K562 (cell line): ENCODE results near the gene RRM2. TPM values are rescaled to one million over a fixed set of nuclear protein-coding genes. Genes with fewer than 3 reads are reported as not detected.

Source experiments
- ATAC-seq: fragments of 200-7000 bp; cut with Tn5 transposase; 3 replicates; pipeline ENCODE4 v1.9.1; 2020; ENCODE audit warnings: moderate library complexity
- BruUV-seq: library from RNA; stranded (reverse); fragments of 400-500 nt; replicated peaks from 2 replicates; lab custom pipeline; 2021; lab: Mats Ljungman, UMichigan
- CTCF ChIA-PET: fragments of 300-600 bp; formaldehyde crosslinking; extraction: SDS; loops from one replicate; lab custom pipeline; 2021; ENCODE audit warnings: low intra/inter-chr PET ratio; lab: Yijun Ruan, JAX
- POLR2A ChIA-PET: fragments of 300-600, 350-650 bp; sonication (Branson Sonifier 250); formaldehyde crosslinking; extraction: SDS; loops from one replicate; lab custom pipeline; 2021; ENCODE audit warnings: antibody characterized with exemption, inconsistent platforms; lab: Yijun Ruan, JAX
- DNase-seq, 4 experiments: peaks; one replicate each; pipeline versions ENCODE4 v3.0.0 to v3.0.0-alpha.2; 2011 to 2018; ENCODE audit warnings: low spot score in 3 of 4, mixed read lengths in 3 of 4; ENCODE audit errors: extremely low read depth in 1 of 4
- FAIRE-seq: peaks from 2 replicates; lab custom pipeline; 2011; peaks lifted over from hg19 to GRCh38; lab: Jason Lieb, UNC
- H2AFZ ChIP-seq: 2 replicates; pipeline ENCODE4 v1.6.0; 2011; ENCODE audit warnings: low read depth, low read length, control low read depth, inconsistent platforms
- H3K27ac ChIP-seq: fragments of 200-600 bp; 3 replicates; pipeline ENCODE4 v1.8.0; 2011; ENCODE audit warnings: low read depth, mild to moderate bottlenecking, control low read depth, inconsistent platforms, low read length, moderate library complexity, mixed read lengths; ENCODE audit errors: extremely low read depth
- H3K27me3 ChIP-seq, 2 experiments: fragments of 300-600 bp in 1 of 2; 2 replicates in 1 of 2; 3 replicates in 1 of 2; pipeline versions ENCODE4 v1.6.0 to v1.8.0; 2011; ENCODE audit warnings: inconsistent platforms in 2 of 2, low read length in 2 of 2, mild to moderate bottlenecking in 1 of 2, mixed read lengths in 1 of 2, moderate library complexity in 1 of 2; ENCODE audit not compliant: control insufficient read depth in 2 of 2, insufficient read depth in 2 of 2
- H3K36me3 ChIP-seq: fragments of 300-600 bp; 3 replicates; pipeline ENCODE4 v1.8.0; 2011; ENCODE audit warnings: mild to moderate bottlenecking, low read length, inconsistent platforms; ENCODE audit not compliant: control insufficient read depth, insufficient read depth
- H3K4me1 ChIP-seq, 2 experiments: fragments of 200-600 bp in 1 of 2; replicated peaks in 1 of 2; 2 replicates in 1 of 2; 3 replicates in 1 of 2; pipeline versions ENCODE4 v1.5.1 to v1.8.0; 2011; ENCODE audit warnings: inconsistent platforms in 2 of 2, low read length in 2 of 2, mild to moderate bottlenecking in 1 of 2, mixed read lengths in 1 of 2, moderate library complexity in 1 of 2; ENCODE audit not compliant: control insufficient read depth in 2 of 2, insufficient read depth in 2 of 2
- H3K4me2 ChIP-seq: 2 replicates; pipeline ENCODE4 v1.6.1; 2011; ENCODE audit warnings: low read length, control low read depth, inconsistent platforms, mixed read lengths; ENCODE audit not compliant: insufficient read depth
- H3K4me3 ChIP-seq: fragments of 200-600 bp; sonication (generic), shearing (Covaris generic); 2 replicates; pipeline ENCODE4 v1.5.1; 2016; ENCODE audit warnings: control low read depth, inconsistent platforms
- H3K79me2 ChIP-seq: fragments of 200-600 bp; 3 replicates; pipeline ENCODE4 v1.8.0; 2011; ENCODE audit warnings: low read length, inconsistent platforms; ENCODE audit not compliant: control insufficient read depth, insufficient read depth
- H3K9ac ChIP-seq, 2 experiments: 2 replicates each; pipeline versions ENCODE4 v1.6.0 to v1.6.1; 2011; ENCODE audit warnings: low read depth in 2 of 2, low read length in 2 of 2, control low read depth in 1 of 2, inconsistent platforms in 1 of 2, mild to moderate bottlenecking in 1 of 2, mixed read lengths in 1 of 2; ENCODE audit not compliant: insufficient read depth in 1 of 2
- H3K9me1 ChIP-seq: one replicate; pipeline ENCODE4 v1.6.0; 2011; ENCODE audit warnings: inconsistent platforms, mild to moderate bottlenecking, low read length, moderate library complexity; ENCODE audit not compliant: control insufficient read depth, insufficient read depth
- H3K9me3 ChIP-seq: replicated peaks from 2 replicates; pipeline ENCODE4 v1.5.1; 2011; ENCODE audit warnings: low read depth, low read length, inconsistent platforms; ENCODE audit not compliant: control insufficient read depth, insufficient read depth
- H4K20me1 ChIP-seq: replicated peaks from 2 replicates; pipeline ENCODE4 v1.6.1; 2011; ENCODE audit warnings: low read length, inconsistent platforms, mixed read lengths; ENCODE audit not compliant: control insufficient read depth, insufficient read depth
- GABPB1 ChIP-seq: sonication (generic); formaldehyde crosslinking; IDR thresholded peaks from 2 replicates; pipeline ENCODE4 v1.8.0; 2022; ENCODE audit warnings: mild to moderate bottlenecking, missing genetic modification reagents
- RBM25 ChIP-seq: fragments of 200-400 bp; formaldehyde crosslinking; IDR thresholded peaks from 2 replicates; pipeline ENCODE4 v1.6.1; 2018; ENCODE audit warnings: low read length, low read depth, moderate library complexity; ENCODE audit not compliant: severe bottlenecking
- SRSF7 ChIP-seq: fragments of 200-400 bp; formaldehyde crosslinking; optimal IDR thresholded peaks from 2 replicates; pipeline ENCODE3; 2017; ENCODE audit warnings: mild to moderate bottlenecking, low read depth, low read length
- WGBS: fragments of 100-300 bp; shearing (Covaris generic); methylation state at CpG from one replicate; pipeline ENCODE4 v1.1.6; 2016; ENCODE audit warnings: low coverage, mixed read lengths; ENCODE audit not compliant: insufficient coverage; ENCODE audit errors: missing lambda C conversion rate; 5-methylcytosine and 5-hydroxymethylcytosine counted together
- in situ Hi-C: fragments of 300-500 bp; cut with MboI; formaldehyde crosslinking; loops from 4 replicates; pipeline ENCODE4 v1.15.0; 2018; ENCODE audit warnings: inconsistent platforms, mixed read lengths
- intact Hi-C: fragments of 100-400 bp; cut with micrococcal nuclease; formaldehyde crosslinking; loops from 2 replicates; pipeline ENCODE4 v1.14.2; 2022
- polyA plus RNA-seq, 8 experiments: library from polyadenylated mRNA; depleted of rRNA in 4 of 8; stranded (reverse) in 5 of 8; unstranded in 3 of 8; fragments of >200 nt; fragmentation: Nextera tagmentation in 2 of 8; fragmentation: Illumina TruSeq in 1 of 8; extraction: Ambion mirVana in 2 of 8; extraction: Trizol in 1 of 8; gene quantifications; 2 replicates each; pipeline versions ENCODE4 v1.2.1 to v1.2.3, GENCODE V29; 2011 to 2014; ENCODE audit warnings: inconsistent platforms in 1 of 8, missing spikeins in 1 of 8
- total RNA-seq, 7 experiments: library from RNA; depleted of rRNA in 6 of 7; stranded (reverse); fragments of >200 nt in 6 of 7; fragmentation: Illumina TruSeq in 2 of 7; extraction: Trizol in 2 of 7; gene quantifications; 2 replicates each; pipeline versions ENCODE4 v1.2.1 to v1.2.3, GENCODE V29; 2011 to 2021; ENCODE audit warnings: low replicate concordance in 1 of 7
- TF ChIP-seq, protein P1 (sequence below): sonication (generic); formaldehyde crosslinking; IDR thresholded peaks from 2 replicates; pipeline ENCODE4 v1.8.1; 2023; ENCODE audit warnings: mild to moderate bottlenecking, missing genetic modification reagents

Gene RRM2
- total and polyA plus RNA-seq, 9 of the 15 experiments (the other 6 are each of a cell fraction or from before 2014, with no cell fraction given) = 50.1 to 244 (median 128) TPM

- no peak for ATAC-seq
- H3K36me3 ChIP-seq = peaks cover 29% of the 10 kb centered on the region; the same call in 2 of the 3 replicates
- no peak overlapping the region for H3K27ac ChIP-seq
- no peaks in the 10 kb centered on the region for H3K27me3 ChIP-seq
- H3K79me2 ChIP-seq = no peaks in the 10 kb centered on the region
- intact Hi-C loops = no loop called here
- H3K4me3 ChIP-seq = no peak overlapping the region
- no peaks in the 10 kb centered on the region for H3K9me1 ChIP-seq
- TF ChIP-seq RBM25 = peak; percentile 14
- TF ChIP-seq GABPB1 = no peak
- no peak for TF ChIP-seq SRSF7
- TF ChIP-seq, protein P1, sequence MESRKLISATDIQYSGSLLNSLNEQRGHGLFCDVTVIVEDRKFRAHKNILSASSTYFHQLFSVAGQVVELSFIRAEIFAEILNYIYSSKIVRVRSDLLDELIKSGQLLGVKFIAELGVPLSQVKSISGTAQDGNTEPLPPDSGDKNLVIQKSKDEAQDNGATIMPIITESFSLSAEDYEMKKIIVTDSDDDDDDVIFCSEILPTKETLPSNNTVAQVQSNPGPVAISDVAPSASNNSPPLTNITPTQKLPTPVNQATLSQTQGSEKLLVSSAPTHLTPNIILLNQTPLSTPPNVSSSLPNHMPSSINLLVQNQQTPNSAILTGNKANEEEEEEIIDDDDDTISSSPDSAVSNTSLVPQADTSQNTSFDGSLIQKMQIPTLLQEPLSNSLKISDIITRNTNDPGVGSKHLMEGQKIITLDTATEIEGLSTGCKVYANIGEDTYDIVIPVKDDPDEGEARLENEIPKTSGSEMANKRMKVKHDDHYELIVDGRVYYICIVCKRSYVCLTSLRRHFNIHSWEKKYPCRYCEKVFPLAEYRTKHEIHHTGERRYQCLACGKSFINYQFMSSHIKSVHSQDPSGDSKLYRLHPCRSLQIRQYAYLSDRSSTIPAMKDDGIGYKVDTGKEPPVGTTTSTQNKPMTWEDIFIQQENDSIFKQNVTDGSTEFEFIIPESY (CRISPR knock-in tag) = 0 out of 2 replicates have a peak, but pooled peaks have one; percentile 24
- peaks cover 0 to 23% of the 10 kb centered on the region in 2 experiments; a peak in 1 of 5 replicates for H3K4me1 ChIP-seq
- ChIA-PET CTCF (no interaction called here), POLR2A (interaction anchor here (0.7 to 1.0 kb wide), 3 partner anchors 16 to 40 kb away, joined by 3 read pairs; no protein-coding TSS in a partner anchor)
- H4K20me1 ChIP-seq = peaks cover 5% of the 10 kb centered on the region; the same call in 1 of the 2 replicates
- no peak overlapping the region for H3K9ac ChIP-seq
- no peak for DNase-seq
- in situ Hi-C loops = no loop called here
- no peak overlapping the region for H3K4me2 ChIP-seq
- H2AFZ ChIP-seq = no peak overlapping the region
- no TSS peak for BruUV-seq
- WGBS = 72% methylated on average over 12 of the region's 18 CpGs
- FAIRE-seq = peak; percentile 62
- H3K9me3 ChIP-seq = no peaks in the 10 kb centered on the region
These were observed 41.3 kb downstream of the RRM2 start for GRCh38 chr2:10163498-10164486.
